NCI-H2196 treated with DMSO at 0.1 percent for 48 hours (cell line): ENCODE measurements around the gene EHD4.

Source experiments
- DNase-seq: peaks from one replicate; lab custom pipeline; 2025; ENCODE audit not compliant: unreplicated experiment; lab: John Stamatoyannopoulos, UW

EHD4 gene

DNA sequence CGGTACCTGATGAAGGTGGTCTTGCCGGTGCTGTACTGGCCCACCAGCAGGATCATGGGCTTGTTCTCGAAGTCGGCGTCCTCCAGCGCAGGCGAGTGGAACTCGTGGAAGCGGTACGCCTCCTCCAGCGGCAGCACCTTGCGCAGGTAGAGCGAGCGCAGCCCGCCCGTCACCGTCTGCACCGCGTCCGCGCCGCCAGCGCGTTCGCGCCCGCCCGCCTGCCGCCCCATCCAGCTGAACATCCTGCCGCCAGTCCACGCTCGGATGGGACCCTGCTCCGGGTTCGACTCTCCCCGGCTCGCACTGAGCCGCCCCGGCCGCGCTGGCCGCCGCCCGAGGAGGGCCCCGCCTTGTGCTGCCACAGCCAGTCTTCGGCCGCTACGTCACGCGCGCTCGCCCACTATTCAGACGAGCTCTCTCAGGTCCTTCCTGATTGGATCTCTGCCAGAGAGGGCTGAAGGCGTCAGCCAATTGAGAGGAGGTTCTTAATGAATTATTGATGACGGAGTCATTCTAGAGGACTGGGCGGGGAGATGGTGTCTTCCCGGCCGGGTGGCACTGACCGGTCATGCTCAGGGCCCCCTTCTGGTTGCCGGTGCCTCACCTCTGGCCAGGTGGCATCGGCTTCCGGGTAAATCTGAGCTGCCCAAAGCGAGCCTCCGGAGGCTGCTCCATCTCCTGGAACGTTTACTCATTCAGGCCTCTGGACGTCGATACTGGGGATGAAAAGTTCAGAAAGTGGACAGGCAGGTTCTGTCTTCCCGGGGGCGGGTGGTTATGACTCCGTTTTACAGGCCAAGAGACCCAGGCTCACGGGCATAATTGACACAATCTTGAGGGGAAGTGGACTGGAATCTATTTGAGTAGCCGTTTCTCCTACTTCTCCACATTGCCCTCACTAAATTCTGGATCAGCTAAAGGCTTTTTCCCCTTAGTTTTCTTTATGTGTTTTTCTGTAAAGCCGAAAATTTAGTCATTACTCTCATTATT lies at the start of gene EHD4:
TSS of gene EHD4 (minus strand) at position 305 of the 990 bp plus-strand sequence. CDS start at position 242, 63 bp downstream.
- peak; percentile 86 for DNase-seq

- DNase-seq, result no peak
Measured at GRCh38 chr15:42021593-42021992, 49.2 kb upstream of the EHD4 start.

- no peak for DNase-seq
Measured at GRCh38 chr15:42020713-42021273, 48.4 kb upstream of the EHD4 start, which contains the start of gene PLA2G4E. TSS of gene PLA2G4E (minus strand) at chr15:42021042. CDS start at chr15:42021030, 12 bp downstream.

DNA sequence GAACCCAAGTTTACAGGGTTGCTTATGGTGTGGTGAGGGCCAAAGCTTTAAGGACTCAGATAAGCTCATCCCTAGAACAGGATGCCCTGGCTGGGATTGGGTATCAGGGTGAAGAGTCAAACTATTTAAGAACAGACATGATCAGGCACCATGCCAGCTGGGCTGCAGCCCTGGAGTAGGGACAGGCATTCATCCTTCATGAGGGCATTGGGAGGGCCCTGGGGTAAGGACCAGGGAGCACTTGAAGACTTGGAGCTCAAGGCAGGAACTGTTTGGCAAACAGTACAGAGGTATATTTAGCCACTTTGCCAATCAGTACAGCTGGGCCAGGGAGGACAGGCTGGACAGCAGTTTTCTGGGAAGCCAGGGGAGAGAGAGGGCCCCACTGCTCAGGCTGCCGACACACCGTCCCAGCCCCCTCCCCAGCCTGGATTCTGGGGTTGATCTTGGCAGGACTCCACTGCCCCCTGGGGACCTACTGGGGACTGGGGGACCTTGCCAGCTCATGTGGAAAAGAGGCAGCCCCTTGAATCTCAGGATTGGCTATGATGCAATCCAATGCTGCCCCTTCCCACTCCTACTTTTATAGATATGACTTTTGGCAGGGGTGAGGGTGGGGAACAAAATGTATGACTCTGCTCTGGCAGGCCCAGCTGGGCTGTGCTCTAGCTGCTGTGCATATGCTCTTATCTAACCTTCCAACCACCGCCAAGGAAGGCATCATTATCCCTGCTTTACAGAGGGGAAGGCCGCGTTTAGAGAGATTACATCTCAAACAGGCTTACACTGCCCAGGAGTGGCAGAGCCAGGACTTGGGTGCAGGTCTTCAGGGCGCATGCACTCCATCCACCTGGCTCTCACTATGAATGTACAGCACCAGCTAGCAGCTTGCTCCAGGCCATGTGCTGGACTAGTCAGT lies 46.2 kb upstream of the EHD4 start:
- no peak for DNase-seq

DNA sequence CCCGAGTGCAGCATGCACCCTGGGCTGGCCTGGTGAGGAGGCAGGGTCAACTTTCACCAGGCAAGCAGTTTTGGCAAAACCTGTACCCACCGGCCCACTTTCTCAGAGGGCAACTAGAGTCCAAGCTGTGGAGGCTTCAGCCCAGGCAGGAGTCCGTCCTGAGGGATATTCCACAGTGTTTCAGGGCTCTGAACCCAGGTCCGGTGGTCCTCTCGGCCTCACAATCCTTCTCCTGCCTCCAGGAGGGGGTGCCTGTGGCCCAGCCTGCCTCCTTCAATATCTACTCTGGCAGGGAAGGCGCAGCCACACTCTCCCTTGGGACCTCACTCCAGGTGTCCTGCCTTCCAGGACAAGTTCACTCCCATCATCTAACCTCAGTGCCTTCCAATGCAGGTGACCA lies 44.6 kb upstream of the EHD4 start:
- DNase-seq, result no peak

DNA sequence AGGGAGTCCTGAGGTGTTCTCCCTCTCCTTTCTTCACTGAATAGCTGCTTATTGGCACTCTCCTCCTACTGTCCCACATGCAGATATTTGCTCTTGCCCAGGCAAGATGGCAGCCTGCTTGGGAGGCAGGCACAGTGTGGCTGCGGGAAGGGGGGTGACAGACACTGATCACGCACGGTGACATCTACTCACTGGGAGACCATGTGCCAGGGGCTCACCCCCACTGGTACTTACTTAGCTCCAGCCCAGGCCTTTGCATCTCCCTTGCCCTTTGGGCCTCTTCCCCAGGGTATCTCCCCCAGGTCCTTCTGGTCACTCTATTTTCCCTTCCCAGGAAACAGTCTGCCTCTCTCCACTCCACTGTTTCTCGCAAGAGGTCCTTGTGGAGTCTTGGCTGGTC lies 42.0 kb upstream of the EHD4 start:
- no peak for DNase-seq

DNA sequence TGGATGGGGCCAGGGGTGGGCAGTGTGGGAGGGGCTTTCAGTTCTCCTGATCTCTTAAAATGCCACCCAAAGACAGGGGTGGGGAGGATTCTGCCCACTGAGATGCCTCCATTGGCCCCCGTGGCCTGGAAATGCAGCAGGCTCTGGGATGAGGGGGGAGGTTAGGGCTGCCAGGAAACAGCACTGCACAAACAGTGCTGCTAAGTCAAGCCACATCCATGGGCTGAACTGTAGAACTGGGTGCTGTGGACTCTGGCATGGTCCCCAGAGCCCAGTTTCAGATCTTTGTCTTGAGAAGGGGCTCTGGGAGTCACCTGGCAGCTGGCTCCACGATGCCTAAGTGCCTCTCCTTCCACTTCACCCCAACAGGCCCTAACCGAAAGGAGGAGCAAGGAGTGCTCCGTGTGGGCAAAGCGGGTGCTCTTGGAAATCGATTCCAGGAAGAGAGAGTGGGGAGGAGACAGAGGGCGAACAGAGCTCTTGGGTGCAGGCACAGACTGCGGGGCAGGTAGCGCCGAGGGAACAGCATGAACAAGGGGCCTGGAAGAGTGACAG lies 40.6 kb upstream of the EHD4 start:
- DNase-seq, result no peak

GRCh38 chr15:42012241-42012640 lies 39.9 kb upstream of the EHD4 start:
- no peak for DNase-seq

DNA sequence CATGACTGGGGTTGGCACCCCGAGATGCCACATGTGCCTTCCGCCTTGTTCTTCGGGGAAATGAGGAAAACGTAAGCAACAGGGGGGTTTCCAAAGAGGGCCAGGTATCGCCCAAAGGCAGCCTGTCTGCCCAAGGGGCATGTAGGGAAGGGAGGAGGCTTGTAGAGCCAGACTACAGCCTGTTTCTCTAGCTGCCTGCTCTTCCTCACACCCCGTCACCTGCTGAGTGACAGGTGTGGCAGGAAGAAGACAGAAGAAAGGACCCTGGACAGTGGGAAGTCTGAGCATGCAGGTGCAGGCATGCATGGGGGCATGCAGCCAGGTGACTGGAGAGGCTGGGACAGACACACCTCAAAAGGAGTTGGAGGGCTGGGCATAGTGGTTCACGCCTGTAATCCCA lies 38.7 kb upstream of the EHD4 start:
- DNase-seq, result no peak

DNA sequence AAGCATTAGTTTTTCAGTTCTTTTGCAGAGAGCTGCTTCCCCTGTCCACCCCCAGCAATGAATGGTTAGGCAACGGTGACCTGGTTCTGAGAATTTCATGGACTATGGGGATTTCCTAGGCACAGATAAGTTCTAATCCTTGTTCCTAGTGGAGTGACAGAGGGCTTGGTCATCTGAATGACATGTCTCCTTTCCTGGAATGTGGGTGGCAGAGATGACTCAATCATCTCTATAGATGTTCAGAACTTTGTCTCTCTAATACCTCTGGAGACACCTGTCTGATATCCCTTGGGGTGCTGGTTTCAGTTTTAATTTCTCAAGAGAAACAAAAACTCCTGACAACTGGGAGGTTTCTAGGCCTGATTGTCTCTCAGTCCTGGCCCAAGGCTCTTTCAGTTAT lies 38.1 kb upstream of the EHD4 start:
- no peak for DNase-seq

DNA sequence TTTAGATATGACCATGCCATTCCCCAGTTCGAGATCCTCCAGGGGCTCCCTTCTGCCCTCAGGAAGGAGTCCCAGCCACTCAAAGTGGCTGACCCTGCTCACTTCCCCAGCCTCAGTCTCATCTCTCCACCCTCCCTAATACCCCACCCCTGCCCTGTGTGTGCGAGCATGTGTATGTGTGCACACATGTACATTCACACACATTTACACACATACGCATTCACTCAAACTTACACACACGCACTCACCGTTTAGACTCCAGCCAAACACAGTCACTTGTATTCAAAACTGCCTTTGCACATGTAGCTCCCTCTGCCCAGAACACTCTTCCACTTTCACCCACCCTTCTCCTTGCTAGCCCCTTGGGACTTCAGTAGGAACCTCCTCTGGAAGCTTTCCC lies 37.1 kb upstream of the EHD4 start:
- DNase-seq, result no peak

GRCh38 chr15:42009022-42009421 lies 36.7 kb upstream of the EHD4 start:
- no peak for DNase-seq

GRCh38 chr15:42007386-42007785 lies 35.0 kb upstream of the EHD4 start:
- DNase-seq, result no peak

DNA sequence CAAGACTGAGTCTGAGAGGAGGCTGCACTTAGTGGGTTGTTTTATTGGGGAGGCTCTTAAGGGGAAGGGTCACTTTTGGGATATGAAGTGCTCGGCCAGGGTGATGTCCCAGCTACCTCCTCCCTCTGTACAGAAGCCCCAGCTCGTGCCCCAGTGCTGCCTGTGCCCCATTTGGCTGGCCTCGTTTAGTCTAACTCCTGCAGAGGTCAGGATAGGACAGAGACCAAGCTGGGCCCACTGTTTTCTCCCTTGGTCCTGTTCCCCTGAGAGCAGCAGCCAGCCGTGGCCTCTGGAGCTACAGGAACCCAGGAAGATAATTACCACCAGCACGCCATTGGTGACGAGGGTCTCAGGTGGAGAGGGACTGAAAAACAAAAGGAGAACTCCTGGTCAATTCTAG lies 30.0 kb upstream of the EHD4 start:
- no peak for DNase-seq

DNA sequence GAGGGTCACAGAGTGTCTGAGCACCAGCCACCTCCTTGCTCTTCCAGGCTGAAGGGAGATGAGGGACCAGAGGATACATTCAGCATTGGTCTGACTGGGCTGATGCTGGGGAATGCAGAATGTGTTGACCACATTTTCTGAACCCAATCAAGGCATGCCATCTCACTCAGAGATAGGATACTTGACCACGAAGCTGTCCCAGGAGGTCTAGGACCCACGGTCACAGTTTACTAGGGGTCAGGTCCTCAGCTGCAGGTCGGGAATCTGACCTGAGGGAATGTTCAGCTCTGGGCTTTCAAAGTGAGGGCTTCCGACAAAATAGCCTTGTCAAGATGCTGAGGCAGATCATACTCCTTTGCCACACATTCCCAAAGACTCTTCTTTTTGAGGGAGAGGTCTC lies 28.9 kb upstream of the EHD4 start:
- no peak for DNase-seq

GRCh38 chr15:41999290-42000285 lies 27.2 kb upstream of the EHD4 start:
- no peak for DNase-seq

- DNase-seq, result no peak
Measured at GRCh38 chr15:41997845-41998244, 25.5 kb upstream of the EHD4 start.

DNA sequence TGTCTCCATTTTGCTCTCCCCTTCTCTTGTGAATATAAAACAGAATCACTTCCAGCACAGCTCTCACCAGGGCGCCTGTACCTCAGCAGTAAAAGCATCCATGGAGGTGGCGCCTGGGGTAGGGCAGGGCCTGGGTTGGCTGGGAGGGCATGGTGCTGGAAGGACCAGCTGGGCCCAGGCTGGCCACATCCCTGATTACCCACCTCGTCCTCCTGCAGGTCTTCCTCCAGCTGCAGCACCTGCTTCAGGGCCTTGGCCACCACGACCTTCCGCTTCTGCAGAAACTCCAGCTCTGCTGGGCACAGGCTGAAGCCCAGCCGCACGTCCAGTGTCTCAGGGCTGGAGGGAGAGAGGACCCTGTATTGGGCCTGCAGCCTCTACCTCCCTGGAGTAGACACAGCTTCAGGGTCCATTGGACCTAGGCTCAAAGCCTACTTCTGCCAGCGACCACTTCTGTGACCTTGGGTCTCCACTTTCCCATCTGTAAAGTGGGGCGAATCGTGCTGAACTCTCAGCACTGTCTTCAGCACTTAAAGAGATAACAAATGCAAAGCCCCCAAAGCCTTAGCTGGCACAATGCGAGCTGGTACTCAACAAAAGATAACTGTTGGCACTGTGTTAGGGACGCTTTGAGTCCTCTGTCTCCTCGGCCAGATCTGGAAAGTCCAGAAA lies 24.7 kb upstream of the EHD4 start:
- no peak for DNase-seq

GRCh38 chr15:41996376-41996775 lies 24.0 kb upstream of the EHD4 start:
- DNase-seq, result no peak
